ENCODE results near the gene PPM1D.
"Not testable (repeated sequence)": the region's sequence is repeated elsewhere in the genome, so short reads cannot be mapped to it uniquely, and the experiment has no call there.

Gene PPM1D

GRCh38 chr17:60593441-60594036, 6.5 kb upstream of the PPM1D start:
- not testable (repeated sequence) for DNase-seq (ENCODE audit: low read depth, low spot score)

DNA sequence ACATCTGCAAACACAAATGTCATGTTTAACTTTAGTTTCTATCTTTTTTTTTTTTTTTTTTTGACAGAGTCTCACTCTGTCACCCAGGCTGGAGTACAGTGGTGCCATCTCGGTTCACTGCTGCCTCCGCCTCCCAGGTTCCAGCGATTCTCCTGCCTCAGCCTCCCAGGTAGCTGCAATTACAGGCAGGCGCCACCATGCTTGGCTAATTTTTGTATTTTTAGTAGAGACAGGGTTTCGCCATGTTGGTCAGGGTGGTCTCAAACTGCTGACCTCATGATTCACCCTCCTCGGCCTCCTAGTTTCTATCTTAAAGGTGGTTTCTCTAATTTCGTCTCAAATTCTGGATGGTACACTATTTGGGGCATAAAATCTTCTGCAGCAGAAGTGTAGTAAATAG, 5.8 kb upstream of the PPM1D start:
- DNase-seq (ENCODE audit: low read depth, low spot score): not testable (repeated sequence)

DNA sequence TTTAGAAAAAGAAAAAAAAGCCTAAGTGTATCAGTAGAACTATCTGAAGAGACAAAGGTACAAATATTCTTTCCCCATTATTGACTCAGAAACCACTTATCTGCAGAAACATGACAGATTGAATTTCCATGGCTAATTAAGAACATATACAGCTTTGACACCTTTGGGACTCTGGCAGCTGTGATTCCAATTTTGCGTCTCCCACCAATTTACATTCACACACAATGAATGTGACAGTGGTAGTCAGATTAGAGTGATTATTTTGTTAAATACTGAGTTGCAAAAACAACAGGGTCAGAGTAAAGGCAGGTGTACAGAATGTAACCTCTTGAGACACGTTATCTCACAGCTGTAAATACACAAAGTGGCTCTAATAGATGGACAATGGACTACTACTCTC, 5.3 kb upstream of the PPM1D start:
- no peak for DNase-seq (ENCODE audit: low read depth, low spot score)

DNA sequence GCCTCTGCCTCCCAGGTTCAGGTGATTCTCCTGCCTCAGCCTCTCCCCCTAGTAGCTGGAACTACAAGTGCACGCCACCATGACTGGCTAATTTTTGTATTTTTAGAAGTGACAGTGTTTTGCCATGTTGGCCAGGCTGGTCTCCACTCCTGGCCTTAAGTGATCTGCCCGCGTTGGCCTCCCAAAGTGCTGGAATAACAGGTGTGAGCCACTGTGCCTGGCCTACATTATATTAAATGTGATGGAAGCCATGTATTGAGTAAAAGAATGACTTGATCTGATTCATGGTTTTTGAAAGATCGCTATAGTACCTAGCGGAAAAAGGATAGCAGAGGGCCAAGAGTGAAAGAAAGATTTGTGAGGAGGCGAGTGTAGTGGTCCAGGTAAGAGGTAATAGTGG, 2.7 kb upstream of the PPM1D start:
- no peak for DNase-seq (ENCODE audit: low read depth, low spot score)

GRCh38 chr17:60598001-60598736, 1.8 kb upstream of the PPM1D start:
- no peak for DNase-seq (ENCODE audit: low read depth, low spot score)

- no peak for DNase-seq (ENCODE audit: low read depth, low spot score)
Observed at GRCh38 chr17:60599220-60599619, 773 bp upstream of the PPM1D start.

DNA sequence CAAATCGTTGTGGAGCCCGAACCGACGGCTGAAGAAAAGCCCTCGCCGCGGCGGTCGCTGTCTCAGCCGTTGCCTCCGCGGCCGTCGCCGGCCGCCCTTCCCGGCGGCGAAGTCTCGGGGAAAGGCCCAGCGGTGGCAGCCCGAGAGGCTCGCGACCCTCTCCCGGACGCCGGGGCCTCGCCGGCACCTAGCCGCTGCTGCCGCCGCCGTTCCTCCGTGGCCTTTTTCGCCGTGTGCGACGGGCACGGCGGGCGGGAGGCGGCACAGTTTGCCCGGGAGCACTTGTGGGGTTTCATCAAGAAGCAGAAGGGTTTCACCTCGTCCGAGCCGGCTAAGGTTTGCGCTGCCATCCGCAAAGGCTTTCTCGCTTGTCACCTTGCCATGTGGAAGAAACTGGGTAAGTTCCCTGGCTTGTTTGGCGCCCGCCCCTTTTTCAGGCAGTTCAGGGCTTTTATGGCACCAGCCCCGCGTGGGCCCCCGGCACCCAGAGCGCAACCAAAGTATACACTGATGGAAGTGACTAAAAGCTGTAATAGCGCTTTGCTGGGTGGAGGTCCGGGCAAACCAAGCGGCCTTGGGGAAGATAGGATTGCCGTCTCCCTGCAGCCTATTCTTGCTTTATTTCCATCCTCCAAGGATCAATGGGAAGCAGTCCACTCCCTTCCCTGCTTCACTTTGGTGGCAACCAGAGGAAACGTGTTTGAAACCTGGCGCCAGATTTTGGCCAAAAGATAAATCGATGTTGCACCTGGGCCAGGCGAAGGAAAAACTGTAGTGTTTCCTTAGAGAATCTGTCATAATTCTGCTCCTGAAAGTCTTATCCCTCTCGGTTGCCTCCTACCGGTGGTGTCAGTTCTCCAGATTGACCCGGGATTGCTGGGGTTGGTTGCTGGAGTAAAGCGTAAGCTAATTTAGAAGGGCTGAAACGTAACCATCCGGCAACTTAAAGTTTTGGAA, 775 bp downstream of the PPM1D start:
- peak; percentile 37 for DNase-seq (ENCODE audit: low read depth, low spot score)

DNA sequence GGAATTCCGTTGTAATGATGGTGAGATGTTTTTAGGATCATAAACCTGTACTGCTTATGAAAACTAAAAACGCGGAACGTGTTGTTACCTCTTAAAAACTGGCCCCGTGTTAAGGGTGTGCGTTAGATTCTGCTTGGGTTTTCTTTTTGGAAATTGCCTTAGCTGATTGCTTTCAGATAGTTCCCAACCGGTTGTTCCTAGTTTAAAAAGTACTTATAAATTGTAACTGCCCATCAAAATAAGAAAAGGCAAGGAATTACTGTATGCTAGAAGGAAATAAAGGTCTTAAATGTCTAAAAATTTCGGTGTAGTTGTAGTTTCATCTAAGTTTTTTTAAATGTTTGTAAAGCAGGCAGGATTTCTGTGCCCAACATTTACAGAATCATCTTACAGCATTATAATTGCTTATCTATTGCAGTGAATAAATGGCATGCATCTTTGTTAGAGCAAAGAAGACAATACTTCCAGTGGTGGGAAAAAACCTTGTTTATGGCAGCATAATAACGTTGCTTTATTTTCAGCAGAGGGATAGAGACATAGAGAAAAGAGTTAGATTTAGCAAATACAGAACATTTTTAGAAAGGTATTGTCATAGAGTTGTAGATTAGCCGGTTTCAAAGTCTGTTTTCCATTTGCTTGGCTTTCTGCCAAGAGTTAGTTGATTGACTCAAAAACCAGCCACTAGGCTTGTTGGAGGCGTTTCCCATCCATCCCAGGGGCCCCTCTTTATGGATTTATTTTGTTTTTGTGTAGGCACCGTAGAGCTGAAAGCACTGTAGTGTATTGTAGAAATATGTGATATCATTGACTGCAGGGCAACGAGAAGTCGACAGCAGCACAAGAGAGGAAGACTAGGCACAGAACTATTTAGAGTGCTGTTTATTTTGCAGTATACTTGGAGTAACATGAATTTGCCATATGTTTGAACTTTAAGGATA, 1.7 kb downstream of the PPM1D start:
- DNase-seq (ENCODE audit: low read depth, low spot score): no peak

DNA sequence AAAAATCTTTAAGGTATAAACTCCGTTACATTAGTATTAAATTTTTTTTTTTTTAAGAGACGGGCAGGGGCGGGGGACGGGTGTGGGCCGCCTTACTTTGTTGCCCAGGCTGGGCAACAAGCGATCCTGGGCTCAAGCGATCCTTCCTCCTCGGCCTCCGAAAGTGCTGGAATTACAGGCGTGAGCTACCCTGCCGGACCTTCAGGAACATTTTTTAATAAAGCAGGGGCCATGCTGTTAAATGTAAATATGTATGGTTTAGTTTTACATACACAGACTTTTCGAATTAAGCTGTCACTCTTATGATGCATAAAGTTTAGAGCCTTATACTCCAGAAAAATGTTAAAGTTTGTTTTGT, 2.4 kb downstream of the PPM1D start:
- no peak for DNase-seq (ENCODE audit: low read depth, low spot score)

- no peak for DNase-seq (ENCODE audit: low read depth, low spot score)
Observed at GRCh38 chr17:60602871-60603270, 2.9 kb downstream of the PPM1D start.

DNA sequence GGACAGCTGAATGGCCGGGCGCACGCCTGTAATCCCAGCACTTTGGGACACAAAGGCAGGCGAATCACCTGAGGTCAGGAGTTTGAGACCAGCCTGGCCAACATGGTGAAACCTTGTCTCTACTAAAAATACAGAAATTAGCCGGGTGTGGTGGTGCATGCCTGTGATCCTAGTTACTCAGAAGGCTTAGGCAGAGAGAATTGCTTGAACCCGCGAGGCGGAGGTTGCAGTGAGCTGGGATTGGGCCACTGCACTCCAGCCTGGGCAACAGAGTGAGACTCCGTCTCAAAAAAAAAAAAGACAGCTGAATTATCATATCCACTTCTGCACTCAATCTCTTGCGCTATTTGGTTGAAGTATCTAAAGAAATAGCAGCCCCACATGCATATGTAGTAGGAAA, 3.5 kb downstream of the PPM1D start:
- DNase-seq (ENCODE audit: low read depth, low spot score): not testable (repeated sequence)

DNA sequence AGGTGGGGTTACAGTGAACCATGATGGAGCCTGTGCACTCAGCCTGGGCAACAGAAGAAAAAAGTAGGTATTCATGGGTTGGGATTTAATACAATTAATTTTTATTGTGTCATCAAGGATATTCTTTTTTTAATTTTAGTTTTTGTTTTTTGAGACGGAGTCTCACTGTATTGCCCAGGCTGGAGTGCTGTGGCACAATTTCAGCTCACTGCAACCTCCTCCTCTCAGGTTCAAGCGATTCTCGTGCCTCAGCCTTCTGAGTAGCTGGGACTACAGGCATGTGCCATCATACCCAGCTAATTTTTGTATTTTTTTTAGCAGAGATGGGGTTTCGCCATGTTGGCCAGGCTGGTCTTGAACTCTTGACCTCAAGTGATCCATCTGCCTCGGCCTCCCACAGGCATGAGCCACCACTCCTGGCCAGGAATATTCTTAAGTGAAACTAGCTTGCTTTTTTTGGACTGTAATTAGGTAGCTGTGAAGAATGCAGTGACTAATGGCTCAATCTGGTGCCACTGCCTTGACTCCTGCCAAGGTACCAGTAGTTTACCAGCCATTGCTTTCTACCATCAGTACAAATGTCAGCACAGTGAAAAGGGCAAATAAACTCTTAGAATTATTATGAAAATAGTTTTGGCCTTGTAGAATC, 4.8 kb downstream of the PPM1D start:
- DNase-seq (ENCODE audit: low read depth, low spot score): no peak

GRCh38 chr17:60606036-60606435, 6.0 kb downstream of the PPM1D start:
- DNase-seq (ENCODE audit: low read depth, low spot score): no peak

DNA sequence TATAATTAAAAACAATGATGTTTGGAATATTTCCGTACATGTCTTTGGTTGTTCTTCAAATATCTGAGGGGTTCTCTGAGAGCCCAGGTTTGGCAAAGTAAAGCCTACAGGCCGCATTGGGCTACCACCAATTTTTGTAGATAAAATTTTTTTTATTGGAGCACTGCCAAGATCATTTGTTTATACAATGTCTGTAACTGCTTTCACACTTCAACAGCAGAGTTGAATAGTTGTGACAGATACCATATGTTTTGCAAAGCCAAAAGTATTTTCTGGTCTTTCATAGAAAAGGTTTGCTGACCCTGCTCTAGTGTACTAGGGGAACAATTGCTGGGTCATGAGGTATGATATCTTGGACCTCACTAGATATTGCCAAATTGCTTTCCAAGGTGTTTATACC, 10.5 kb downstream of the PPM1D start:
- DNase-seq (ENCODE audit: low read depth, low spot score): no peak

DNA sequence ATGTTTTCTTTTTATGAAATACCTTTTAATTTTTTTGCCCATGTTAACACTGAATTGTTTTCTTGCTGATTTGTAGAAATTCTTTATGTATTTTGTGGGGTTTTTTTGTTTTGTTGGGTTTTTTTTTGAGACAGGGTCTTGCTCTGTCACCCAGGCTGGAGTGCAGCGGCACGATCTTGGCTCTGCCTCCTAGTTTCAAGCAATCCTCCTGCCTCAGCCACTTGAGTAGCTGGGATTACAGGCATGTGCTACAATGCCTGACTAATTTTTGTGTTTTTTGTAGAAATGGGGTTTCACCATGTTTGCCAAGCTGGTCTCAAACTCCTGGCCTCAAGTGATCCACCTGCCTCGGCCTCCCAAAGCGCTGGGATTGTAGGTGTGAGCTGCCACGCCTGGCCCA, 11.3 kb downstream of the PPM1D start:
- DNase-seq (ENCODE audit: low read depth, low spot score): not testable (repeated sequence)

GRCh38 chr17:60613325-60613724, 13.3 kb downstream of the PPM1D start:
- DNase-seq (ENCODE audit: low read depth, low spot score): no peak

- not testable (repeated sequence) for DNase-seq (ENCODE audit: low read depth, low spot score)
Observed at GRCh38 chr17:60613796-60614195, 13.8 kb downstream of the PPM1D start.

- not testable (repeated sequence) for DNase-seq (ENCODE audit: low read depth, low spot score)
Observed at GRCh38 chr17:60614247-60614646, 14.3 kb downstream of the PPM1D start.

DNA sequence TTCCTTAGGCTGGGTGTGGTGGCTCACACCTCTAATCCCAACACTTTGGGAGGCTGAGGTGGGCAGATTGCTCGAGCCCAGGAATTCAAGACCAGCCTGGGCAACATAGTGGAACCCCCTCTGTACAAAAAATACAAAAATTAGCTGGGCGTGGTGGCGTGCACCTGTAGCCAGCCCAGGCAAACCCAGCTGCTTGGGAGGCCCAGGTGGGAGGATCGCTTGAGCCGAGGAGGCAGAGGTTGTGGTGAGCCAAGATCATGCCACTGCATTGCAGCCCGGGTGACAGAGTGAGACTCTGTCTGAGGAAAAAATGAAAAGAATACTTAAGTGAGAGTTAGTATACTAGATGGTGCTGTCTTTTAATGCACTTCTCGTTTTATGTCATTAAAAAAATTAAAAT, 15.1 kb downstream of the PPM1D start:
- DNase-seq (ENCODE audit: low read depth, low spot score): no peak

GRCh38 chr17:60615840-60616239, 15.8 kb downstream of the PPM1D start:
- no peak for DNase-seq (ENCODE audit: low read depth, low spot score)

DNA sequence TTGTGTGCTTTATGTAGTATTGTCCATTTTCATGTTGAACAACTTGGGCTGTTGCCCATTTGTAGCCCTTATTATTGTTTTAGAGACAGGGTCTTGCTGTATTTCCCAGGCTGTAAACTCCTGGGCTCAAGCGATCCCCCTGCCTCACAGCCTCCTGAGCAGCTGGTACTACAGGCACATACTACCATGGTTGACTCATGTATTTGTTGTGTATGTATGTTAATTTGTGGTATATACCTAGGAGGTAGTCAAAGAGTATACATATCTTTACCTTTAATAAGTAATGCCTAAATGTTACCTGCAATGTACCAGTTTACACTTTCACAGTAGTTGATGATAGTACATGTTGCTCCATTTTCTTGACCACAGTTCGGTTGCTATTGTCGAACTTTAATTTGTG, 18.1 kb downstream of the PPM1D start:
- DNase-seq (ENCODE audit: low read depth, low spot score): no peak

Data from activated naive CD8-positive, alpha-beta T cell treated with anti-CD3 and anti-CD28 coated beads, Interleukin-2, amount 50 U/mL, for 16 hours (primary cell).